DMS53 (cell line): Measurements from ENCODE around the gene FKBP1B.
"Not testable (repeated sequence)": the region's sequence is repeated elsewhere in the genome, so short reads cannot be mapped to it uniquely, and the experiment has no call there.

Experiments used
- DNase-seq: peaks from one replicate; lab custom pipeline; 2025; lab: John Stamatoyannopoulos, UW

FKBP1B gene

GRCh38 chr2:24022975-24023575 lies 26.5 kb upstream of the FKBP1B start:
- no peak for DNase-seq

- no peak for DNase-seq
Measured at GRCh38 chr2:24024018-24024417, 25.5 kb upstream of the FKBP1B start.

GRCh38 chr2:24024996-24025663 lies 24.4 kb upstream of the FKBP1B start:
- DNase-seq, result no peak

GRCh38 chr2:24026233-24026632 lies 23.3 kb upstream of the FKBP1B start:
- DNase-seq, result no peak

GRCh38 chr2:24038786-24039499 lies 10.6 kb upstream of the FKBP1B start:
- no peak for DNase-seq

GRCh38 chr2:24040511-24040910 lies 9.0 kb upstream of the FKBP1B start:
- DNase-seq, result no peak

GRCh38 chr2:24043133-24043532 lies 6.4 kb upstream of the FKBP1B start:
- DNase-seq, result not testable (repeated sequence)

- peak; percentile 4 for DNase-seq
Measured at GRCh38 chr2:24045511-24046508, 3.7 kb upstream of the FKBP1B start.

- DNase-seq, result no peak
Measured at GRCh38 chr2:24046599-24046929, 3.0 kb upstream of the FKBP1B start.

- DNase-seq, result peak; percentile 98
Measured at GRCh38 chr2:24046930-24047702, 2.4 kb upstream of the FKBP1B start, which contains the start of gene WDCP. TSS of gene WDCP (minus strand) at chr2:24047391. CDS start at chr2:24039494, 7,897 bp downstream.

- DNase-seq, result peak; percentile 77
Measured at GRCh38 chr2:24047703-24048033, 1.9 kb upstream of the FKBP1B start.

- peak; percentile 69 for DNase-seq
Measured at GRCh38 chr2:24048769-24049484, 614 bp upstream of the FKBP1B start.

GRCh38 chr2:24050041-24050979 lies 769 bp downstream of the FKBP1B start:
- peak; percentile 34 for DNase-seq

- no peak for DNase-seq
Measured at GRCh38 chr2:24051833-24052232, 2.3 kb downstream of the FKBP1B start.

GRCh38 chr2:24052951-24053350 lies 3.4 kb downstream of the FKBP1B start:
- no peak for DNase-seq

GRCh38 chr2:24054366-24055010 lies 4.9 kb downstream of the FKBP1B start:
- no peak for DNase-seq

GRCh38 chr2:24055750-24056149 lies 6.2 kb downstream of the FKBP1B start:
- DNase-seq, result no peak

- DNase-seq, result peak; percentile 41
Measured at GRCh38 chr2:24058564-24059271, 9.2 kb downstream of the FKBP1B start.
